Endothelial cell of umbilical vein (primary cell): ENCODE measurements around the gene BARX1.

Experiments
- EZH2 ChIP-seq: IDR thresholded peaks from 2 replicates; pipeline ENCODE4 v1.6.1; 2012; ENCODE audit warnings: borderline replicate concordance, low read depth, mild to moderate bottlenecking, moderate library complexity, low read length, inconsistent platforms; ENCODE audit not compliant: severe bottlenecking
- FOS ChIP-seq: IDR thresholded peaks from 2 replicates; pipeline ENCODE4 v1.6.1; 2011; ENCODE audit warnings: mild to moderate bottlenecking, low read length, moderate library complexity, borderline replicate concordance; ENCODE audit not compliant: insufficient read depth
- GATA2 ChIP-seq: IDR thresholded peaks from 2 replicates; pipeline ENCODE4 v1.7.0; 2011; ENCODE audit warnings: low read depth, mild to moderate bottlenecking, moderate library complexity, mixed read lengths, low read length; ENCODE audit not compliant: insufficient read length, insufficient read depth
- JUN ChIP-seq: IDR thresholded peaks from 2 replicates; pipeline ENCODE4 v1.6.1; 2011; ENCODE audit warnings: borderline replicate concordance, low read depth; ENCODE audit not compliant: insufficient read length, insufficient read depth
- MYC ChIP-seq: IDR thresholded peaks from one replicate; pipeline ENCODE4 v1.6.1; 2011; ENCODE audit warnings: mild to moderate bottlenecking, low read depth, low read length
- POLR2A ChIP-seq: IDR thresholded peaks from 2 replicates; pipeline ENCODE4 v1.6.1; 2012; ENCODE audit warnings: low read depth, mild to moderate bottlenecking, control low read depth, low read length
- POLR2AphosphoS5 ChIP-seq: IDR thresholded peaks from 2 replicates; pipeline ENCODE4 v1.6.1; 2012; ENCODE audit warnings: low read depth, mild to moderate bottlenecking, control low read depth, low read length, moderate library complexity; ENCODE audit not compliant: insufficient read depth
- TF ChIP-seq, protein P1 (sequence below), 2 donors: IDR thresholded peaks; 1 replicate in 1 of 2; 2 replicates in 1 of 2; pipeline ENCODE4 v1.5.1; 2011; ENCODE audit warnings: low read length in 2 of 2, mild to moderate bottlenecking in 2 of 2, moderate library complexity in 2 of 2, control low read depth in 1 of 2, inconsistent platforms in 1 of 2, low read depth in 1 of 2; ENCODE audit not compliant: insufficient read depth in 1 of 2; ENCODE audit errors: extremely low read depth in 1 of 2
- TF ChIP-seq, protein P2 (sequence below): IDR thresholded peaks from 2 replicates; pipeline ENCODE4 v1.6.1; 2011; ENCODE audit not compliant: insufficient read depth, insufficient read length

DNA sequence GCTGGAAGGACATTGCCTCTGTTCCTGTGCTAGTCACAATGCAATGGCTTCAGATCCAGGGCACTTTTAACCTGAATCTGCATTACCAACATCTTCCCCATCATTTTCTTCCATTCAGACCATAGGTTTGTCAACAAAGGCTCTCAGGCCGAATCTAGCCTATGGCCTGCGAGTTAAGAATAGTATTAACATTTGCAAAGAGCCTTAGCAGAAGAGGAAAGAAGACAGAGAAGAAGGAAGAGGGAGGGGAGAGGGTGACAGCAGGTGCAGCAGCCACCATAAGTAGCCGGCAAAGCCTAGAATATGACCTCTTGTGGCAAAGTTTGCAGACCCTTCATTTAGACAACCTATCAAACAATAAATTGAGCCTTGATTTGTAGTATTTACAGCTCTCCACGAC lies 32.6 kb downstream of the BARX1 start:
- TF ChIP-seq, protein P1, sequence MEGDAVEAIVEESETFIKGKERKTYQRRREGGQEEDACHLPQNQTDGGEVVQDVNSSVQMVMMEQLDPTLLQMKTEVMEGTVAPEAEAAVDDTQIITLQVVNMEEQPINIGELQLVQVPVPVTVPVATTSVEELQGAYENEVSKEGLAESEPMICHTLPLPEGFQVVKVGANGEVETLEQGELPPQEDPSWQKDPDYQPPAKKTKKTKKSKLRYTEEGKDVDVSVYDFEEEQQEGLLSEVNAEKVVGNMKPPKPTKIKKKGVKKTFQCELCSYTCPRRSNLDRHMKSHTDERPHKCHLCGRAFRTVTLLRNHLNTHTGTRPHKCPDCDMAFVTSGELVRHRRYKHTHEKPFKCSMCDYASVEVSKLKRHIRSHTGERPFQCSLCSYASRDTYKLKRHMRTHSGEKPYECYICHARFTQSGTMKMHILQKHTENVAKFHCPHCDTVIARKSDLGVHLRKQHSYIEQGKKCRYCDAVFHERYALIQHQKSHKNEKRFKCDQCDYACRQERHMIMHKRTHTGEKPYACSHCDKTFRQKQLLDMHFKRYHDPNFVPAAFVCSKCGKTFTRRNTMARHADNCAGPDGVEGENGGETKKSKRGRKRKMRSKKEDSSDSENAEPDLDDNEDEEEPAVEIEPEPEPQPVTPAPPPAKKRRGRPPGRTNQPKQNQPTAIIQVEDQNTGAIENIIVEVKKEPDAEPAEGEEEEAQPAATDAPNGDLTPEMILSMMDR (IDR thresholded peaks at IDR 0.05; ENCODE audit: extremely low read depth in 1 of 2, insufficient read depth in 1 of 2, low read depth in 1 of 2, low read length in 2 of 2), result no peak
- TF ChIP-seq MYC, result no peak
- TF ChIP-seq POLR2AphosphoS5, result no peak
- TF ChIP-seq EZH2, result no peak
- TF ChIP-seq GATA2, result no peak
- TF ChIP-seq POLR2A, result no peak
- no peak for TF ChIP-seq FOS
- TF ChIP-seq JUN, result no peak
- TF ChIP-seq, protein P2, sequence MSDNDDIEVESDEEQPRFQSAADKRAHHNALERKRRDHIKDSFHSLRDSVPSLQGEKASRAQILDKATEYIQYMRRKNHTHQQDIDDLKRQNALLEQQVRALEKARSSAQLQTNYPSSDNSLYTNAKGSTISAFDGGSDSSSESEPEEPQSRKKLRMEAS, result no peak
